HG03521 (cell line): Measurements from ENCODE around the gene KMT2B.
A peak's percentile ranks its signal among the peaks of the same experiment; 100 is the strongest.
"Not testable (repeated sequence)": the region's sequence is repeated elsewhere in the genome, so short reads cannot be mapped to it uniquely, and the experiment has no call there.

Experiments used
- ATAC-seq: cut with Tn5 transposase; IDR thresholded peaks from one replicate; pipeline ENCODE4 v1.9.1; 2021; ENCODE audit warnings: mild to moderate bottlenecking, moderate library complexity; ENCODE audit not compliant: unreplicated experiment

KMT2B gene

DNA sequence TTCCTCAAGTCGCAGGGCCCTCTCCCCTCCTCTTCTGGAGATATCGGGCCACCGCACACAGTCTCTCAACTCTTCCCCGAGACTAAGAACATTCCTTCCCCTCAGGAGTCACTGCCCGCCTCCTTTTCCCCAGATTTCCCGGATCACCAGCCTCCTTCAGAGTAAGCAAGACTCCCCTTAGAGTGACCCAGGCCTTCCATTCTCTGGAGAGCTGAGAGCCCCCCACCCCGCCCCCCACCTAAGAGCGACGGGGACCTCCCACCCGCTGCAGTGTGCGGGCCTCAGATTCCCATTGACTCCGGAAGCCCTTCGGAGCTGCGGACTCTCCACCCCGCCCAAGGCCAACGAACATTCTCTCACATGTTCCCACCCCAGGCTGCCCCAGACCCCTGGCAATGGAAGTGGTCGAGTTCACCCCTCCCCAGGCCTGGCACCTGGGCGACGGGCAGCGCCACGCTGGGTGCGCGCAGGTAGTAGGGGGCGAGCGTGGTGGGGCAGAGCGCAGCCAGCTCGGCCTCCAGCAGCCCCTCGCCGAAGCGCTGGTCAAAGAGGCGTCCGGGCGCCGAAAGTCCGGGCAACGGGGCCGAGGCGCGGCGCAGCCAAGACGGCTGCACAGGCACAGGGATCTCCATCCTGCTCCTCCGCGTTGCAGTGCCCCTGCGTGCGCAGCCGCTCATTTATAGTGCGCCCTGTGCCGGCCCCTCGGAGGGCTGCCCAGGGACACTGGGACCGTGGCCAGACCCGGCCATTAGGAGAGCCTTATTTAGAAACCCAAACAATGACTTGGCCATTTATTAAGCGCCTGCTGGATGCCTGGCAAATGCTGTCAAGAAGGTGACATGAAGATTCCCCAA is 38.8 kb downstream of the KMT2B start, which contains the start of gene HSPB6:
TSS of gene HSPB6 (minus strand) at position 653 of the 854 bp plus-strand sequence. CDS start at position 632, 21 bp downstream.
- no peak for ATAC-seq

DNA sequence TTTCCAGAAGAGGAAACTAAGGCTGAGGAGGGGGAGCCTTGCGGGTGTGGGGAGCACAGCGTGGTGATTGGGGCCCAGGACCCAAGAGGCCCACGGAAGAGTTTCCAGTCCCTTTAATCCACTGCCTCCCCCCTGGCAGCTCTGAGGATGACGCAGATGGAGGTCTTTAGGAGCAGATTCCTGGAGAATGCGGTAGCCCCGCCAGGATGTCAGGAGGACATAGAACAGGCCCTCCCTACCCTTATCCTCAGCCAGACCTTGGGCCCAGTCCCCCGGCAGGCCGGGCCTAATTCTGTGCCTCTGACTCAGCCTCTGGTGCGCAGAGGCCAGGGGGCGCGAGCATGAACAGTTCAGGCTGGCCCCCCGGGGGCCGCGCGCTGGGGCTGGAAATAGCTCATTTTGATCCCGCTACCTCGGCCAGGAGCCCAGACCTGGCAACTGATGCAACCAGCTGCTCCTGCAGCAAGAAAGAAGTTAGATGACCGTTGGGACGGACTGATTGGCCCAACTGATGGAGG is 39.5 kb downstream of the KMT2B start:
- no peak for ATAC-seq

DNA sequence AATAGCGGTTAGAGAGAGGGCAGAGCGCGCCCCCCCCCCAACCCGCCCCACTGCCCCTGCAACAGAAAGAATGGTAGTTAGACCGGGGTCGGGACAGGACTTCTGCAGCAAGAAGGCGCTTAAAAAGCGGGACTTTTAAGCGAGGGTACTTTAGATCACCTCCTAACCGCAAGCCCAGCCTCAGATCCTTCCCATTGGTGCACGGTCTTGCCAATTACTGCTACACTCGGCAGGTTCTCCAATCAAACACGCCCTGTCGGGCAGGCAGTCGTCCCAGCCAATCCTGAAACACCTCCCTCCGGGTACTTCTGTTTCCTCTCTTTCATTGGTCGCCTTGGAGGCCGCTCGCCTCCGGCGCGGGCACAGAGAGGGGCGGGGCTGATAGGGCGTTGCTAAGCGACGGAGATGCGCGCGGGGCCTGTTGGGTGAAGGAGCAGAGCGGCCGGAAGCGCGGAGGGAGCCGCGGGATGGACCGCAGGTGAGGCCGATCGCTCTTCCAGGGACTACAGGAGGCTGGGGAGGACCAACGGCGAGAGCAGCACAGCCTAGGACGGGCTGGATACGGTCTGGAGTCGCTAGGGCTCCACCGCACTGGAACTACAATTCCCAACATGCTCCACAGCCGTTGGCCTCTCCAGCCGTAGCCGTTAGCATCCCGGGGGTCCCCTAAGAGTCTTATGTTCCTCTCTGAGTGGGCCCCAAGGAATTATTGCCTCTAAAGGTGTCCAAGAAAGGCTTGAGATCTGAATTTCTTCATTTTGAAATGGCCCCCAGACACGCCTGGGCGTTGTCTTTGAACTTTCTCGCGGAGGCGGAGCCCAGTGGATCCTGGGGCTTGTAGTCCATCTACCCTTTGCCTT is 40.2 kb downstream of the KMT2B start, which contains the start of gene PROSER3:
TSS of gene PROSER3 (plus strand) at position 428 of the 860 bp plus-strand sequence. CDS start at position 468, 40 bp downstream.
- ATAC-seq = peak; percentile 90

DNA sequence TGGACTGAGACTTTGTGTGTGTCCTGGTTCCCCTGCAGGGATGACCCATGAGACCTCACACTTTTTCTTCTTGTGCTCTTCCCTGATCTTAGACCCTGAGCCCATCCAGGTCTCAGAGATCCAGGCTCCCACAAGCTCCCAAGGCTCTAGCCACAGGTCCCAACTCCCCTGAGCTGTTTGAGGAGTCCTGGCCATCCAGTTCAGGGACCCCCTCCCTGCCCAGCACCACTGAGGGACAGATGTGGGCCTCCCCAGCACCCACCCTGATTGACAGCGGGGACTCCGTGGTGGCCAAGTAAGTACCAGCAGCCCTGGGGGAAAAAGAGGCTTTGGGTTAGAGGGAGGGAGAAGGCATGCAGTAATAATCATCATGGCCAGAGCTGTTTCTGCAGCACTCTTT is 41.9 kb downstream of the KMT2B start:
- ATAC-seq = no peak

DNA sequence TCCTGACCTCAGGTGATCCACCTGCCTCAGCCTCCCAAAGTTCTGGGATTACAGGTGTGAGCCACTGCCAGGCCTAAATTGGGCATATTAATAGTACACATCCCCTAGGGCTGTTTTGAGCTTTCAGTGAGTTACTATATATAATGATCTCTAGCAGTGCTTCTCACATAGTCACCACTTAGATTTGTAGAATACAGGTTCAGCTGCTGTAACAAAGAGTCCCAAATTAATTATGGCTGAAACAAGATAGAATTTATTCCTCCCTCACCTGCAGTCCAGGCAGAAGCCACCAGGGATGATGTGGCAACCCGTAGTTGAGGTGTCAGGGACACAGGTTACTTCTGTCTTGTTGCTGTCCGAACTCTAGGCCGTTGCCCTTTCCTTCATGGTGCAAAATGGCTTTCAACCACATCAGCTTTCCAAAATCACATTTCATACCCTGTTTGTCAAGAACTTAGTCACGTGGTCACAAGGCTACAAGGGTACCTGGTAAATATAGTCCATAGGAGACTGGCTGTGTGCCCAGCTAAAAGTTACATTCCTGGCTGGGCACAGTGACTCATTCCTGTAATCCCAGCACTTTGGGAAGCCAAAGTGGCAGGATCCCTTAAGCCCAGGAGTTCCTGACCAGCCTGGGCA is 43.0 kb downstream of the KMT2B start:
- no peak for ATAC-seq

DNA sequence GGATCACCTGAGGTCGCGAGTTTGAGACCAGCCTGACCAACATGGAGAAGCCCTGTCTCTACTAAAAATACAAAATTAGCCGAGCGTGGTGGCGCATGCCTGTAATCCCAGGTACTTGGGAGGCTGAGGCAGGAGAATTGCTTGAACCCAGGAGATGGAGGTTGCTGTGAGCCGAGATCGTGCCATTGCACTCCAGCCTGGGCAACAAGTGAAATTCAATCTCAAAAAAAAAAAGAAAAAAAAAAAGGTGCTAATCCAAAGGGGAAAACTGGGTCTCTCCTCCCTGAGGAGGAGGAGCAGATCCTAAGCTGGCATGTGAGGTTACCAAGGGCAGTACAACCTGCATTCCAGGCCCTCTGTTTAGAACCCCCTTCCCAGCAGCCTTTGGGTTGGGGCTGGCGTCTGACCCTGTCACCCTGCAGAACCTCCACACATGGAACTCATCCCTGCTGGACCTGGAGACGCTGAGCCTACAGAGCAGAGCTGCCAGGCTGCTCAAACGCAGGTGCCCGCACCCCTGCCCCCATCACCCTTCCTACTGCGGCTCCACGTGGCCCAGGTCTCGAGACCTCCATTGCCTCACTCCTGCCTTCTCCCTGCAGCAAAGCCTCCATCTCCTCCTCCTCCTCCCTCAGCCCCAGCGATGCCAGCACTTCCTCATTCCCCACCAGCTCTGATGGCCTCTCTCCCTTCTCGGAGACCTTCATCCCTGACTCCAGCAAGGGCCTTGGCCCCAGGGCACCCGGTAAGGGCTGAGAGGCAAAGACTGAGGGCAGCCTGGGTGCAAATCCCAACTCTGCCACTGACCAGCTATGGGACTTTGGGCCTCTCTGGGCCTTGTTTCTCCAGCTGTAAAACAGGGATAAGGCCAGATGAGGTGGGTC is 46.9 kb downstream of the KMT2B start:
- no peak for ATAC-seq

DNA sequence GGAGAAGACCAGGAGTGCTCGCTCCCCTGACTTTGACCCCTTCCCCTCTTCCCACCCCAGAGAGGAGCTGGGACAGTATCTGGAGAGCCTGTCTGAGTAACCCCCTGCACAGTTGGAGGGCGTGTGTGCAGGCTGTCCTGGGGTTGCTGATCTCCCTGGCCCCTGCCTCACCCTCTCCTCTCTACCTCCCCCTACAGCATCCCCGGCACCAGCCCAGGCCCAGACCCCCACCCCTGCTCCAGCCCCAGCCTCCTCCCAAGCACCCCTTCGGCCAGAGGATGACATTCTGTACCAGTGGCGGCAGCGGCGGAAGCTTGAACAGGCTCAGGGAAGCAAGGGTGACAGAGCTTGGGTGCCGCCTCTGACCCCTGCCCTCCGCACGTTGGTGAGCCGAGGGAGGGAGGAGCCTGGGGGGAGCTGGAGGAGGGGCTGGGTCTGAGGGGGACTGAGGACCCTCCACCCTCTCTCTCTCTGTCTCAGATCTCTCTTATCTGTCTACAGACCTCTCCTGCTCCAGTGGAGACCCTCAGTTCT is 48.8 kb downstream of the KMT2B start:
- no peak for ATAC-seq

DNA sequence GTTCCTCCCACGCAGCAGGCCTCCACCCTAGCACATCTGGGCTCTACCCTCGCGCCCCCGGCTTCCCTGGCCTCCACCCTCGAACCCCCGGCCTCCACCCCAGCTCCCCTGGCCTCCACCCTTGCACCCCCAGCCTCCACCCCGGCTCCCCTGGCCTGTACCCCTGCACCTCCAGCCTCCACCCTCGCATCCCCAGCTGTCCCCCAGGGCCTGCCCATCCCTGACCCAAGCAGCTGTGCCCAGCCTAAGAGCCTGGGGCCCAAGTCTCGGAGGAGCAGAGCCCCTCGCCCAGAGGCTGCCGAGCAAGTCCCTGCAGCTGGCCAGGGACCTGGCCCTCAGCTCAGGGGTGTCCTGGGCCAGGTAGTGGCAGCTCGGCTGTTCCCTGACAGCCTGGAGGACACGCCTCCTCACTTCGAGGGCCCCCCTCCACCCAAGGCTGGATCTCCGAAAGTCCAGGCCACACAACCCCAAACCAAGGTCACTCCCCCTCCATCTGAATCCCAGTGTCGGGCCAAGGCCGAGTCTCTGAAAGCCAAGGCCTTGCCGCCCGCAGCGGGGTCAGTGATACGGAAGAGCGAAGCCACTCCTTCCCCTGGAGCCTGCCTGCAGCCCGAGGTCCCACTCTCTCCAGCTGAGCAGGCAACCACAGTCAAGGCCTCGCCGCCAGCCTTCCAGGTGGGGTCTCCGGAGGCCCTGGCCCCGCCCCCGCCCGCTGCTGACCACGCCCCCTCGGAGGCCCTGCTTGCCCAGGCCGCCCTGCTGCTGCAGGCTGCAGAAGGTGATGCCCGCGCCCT is 49.7 kb downstream of the KMT2B start:
- no peak for ATAC-seq

DNA sequence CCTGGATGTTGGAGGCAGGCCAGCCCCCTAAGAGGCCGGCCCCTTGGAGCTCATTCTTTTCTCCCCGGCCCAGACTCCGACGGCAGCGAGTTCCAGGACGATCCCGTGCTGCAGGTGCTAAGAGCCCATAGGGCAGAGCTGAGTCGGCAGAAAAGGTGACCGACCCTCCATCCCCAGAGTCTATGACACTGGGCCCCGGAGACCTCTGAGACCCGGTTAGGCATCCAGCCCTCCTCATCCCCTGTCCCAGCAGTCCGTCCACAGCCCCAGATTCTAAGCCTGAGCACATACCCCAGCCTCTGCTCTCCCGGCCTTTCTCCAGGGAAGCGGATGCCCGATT is 50.2 kb downstream of the KMT2B start:
- no peak for ATAC-seq

DNA sequence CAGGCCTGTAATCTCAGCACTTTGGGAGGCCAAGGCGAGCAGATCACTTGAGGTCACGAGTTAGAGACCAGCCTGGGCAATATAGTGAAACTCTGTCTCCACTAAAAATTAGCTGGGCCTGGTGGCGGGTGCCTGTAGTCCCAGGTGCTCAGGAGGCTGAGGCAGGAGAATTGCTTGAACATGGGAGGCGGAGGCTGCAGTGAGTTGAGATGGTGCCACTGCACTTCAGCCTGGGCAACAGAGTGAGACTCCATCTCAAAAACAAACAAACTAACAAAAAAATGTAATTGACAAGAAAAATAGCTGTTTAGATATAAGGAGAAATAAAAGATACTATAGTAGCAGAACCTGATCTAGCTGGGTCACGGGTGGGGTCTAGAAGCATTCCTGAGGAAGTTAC is 54.6 kb downstream of the KMT2B start:
- ATAC-seq = not testable (repeated sequence)

DNA sequence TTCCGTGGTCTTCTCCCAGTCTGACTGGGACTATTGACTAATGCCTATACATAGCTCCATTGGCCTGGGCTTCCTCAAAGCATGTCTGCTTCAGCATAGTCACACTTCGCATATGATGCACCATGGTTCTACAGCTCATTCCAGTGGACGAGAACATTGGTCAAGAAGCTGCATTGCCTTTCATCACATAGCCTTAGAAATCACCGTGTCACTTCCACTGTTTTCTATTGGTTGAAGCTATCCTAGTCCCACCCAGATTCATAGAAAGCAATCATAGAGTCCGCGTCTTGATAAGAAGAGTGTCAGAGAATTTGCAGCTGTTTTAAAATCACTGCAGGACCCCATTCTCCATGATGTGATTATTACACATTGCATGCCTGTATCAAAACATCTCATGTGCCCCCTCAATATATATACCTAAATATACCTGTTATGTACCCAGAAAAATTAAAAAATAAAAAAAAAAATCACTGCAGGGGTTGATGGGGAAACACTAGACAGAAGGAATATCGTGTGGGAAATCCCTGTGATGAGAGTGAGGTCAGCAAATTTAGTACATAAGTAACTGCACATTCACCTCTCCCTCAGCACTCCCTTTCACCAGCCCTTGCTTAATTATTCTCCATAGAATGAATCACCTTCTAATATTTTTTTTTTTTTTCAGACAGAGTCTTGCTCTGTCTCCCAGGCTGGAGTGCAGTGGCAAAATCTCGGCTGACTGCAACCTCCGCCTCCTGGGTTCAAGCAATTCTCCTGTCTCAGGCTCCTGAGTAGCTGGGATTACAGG is 55.4 kb downstream of the KMT2B start:
- ATAC-seq = no peak

DNA sequence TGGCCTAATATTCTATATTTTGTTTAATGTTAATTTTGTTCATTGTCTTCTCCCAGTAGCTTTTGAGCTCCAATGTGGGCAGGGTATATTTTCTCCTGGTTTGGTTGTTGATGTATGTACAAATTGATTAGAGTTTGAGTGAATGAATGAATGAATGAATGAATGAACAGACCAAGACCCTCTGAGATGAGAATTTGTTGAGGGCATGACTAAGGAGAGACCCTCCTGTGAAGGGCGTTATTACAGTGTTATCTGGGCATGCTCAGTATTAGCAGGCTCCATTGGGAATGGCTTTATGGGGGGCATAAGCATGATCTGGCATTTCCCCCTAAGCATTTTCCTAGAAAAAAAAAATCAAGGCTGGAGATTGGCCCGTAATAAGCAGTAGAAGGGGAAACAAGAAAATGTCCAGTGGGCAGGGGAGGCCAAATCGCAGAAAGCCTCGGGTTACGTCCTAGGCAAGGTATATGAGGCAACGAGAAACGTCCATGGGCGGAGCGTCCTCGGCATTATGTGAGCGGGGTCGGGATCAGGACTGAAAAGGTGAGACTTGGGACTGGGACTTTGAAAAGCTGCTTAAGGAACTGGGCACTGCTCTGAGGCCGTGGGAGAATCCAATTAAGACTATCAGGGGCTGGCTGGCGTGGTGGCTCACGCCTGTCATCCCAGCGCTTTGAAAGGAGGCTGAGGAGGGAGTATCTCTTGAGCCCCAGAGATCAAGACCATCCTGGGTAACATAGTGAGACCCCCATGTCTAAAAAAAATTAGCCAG is 56.7 kb downstream of the KMT2B start:
- ATAC-seq = no peak

DNA sequence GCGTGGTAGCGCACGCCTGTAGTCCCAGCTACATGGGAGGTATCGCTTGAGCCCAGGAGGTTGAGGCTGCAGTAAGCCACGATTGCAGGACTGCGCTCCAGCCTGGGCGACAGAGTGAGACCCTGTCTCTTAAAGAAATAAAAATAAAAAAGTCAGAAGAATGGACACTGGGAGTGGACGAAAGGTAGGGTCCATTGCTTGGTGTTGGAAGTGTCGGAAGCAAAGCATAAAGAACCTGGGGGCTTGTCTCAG is 57.2 kb downstream of the KMT2B start:
- ATAC-seq = no peak

DNA sequence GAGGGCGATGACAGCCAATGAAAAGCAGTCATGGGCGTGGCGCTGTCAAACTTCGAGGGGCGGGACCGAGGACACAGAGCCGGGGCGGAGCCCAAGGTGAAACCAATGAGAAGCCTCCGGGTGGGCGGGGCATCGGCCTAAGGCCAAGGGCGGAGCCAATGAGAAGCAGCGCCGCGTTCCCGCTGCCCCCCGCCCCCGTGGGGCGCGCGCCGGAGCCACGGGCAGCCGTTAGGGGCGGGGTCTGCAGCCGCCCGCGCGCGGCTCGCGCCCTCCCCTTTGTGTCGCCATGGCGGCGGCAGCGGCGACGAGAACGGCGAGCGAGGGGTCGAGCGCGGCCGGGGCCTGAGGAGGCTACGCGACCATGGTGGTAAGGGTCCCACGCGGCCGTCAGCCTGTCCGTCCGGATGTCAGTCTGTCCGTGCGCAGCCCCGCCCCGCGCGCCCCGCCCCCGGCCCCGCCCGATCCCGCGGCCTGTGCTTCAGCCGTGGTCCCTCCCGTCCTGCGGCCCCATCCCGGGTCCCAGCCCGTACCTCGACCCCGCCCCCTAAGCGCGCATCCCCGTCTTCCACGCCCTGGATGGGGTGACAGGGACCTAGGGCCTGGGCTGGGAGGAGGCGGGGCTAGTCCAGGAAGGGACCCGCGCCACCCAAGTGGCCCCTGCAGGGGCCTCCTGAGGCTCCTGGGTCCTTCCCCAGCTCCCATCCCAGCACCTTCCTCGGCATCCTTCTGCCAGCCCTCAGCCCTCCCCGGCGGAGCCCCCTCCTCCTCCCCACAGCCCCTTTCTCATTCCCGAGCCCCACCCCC is 57.7 kb downstream of the KMT2B start, which contains the start of gene ARHGAP33:
TSS of gene ARHGAP33 (plus strand) at position 267 of the 804 bp plus-strand sequence. CDS start at position 362, 95 bp downstream.
- peak; percentile 93 for ATAC-seq

DNA sequence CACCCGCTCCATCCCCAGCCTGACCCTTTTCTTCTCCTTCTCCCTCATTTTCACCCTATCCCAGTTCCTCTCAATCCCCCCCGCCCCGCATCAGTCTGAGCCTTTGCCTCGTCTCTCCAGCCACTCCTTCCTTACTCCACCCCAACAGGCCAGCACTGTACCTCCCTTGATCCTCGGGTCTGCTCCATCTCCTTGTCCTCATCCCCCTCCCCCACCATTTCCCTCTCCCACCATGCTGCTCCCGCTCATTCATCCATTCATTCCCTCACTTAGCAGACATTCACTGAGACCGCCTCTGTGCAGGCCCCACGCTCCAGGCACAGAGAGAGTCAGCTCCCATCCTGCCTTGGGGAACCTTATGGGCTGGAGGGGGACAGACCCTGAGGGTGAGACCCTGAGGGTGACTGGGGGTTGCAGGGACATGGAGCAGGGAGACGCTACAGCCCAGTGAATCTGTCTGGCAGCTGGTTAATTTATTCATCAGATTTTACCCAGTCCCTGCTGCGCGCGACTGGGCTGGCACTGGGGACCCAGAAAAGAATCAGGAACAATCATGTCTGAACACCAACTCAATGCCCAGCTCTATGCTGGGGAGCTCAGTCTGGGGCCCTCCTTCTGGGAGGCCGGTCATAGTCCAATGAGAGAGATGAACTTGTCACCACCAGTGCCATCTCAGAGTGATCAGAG is 58.4 kb downstream of the KMT2B start:
- ATAC-seq = no peak
